ENCODE measurements around the gene BAZ2A. TPM values are rescaled to one million over a fixed set of nuclear protein-coding genes. Genes with fewer than 3 reads are reported as not detected.
A peak's percentile ranks its signal among the peaks of the same experiment; 100 is the strongest.

The BAZ2A gene
- total and polyA plus RNA-seq, 12 donors, result 8.8 to 58.7 (median 42.6) TPM

DNA sequence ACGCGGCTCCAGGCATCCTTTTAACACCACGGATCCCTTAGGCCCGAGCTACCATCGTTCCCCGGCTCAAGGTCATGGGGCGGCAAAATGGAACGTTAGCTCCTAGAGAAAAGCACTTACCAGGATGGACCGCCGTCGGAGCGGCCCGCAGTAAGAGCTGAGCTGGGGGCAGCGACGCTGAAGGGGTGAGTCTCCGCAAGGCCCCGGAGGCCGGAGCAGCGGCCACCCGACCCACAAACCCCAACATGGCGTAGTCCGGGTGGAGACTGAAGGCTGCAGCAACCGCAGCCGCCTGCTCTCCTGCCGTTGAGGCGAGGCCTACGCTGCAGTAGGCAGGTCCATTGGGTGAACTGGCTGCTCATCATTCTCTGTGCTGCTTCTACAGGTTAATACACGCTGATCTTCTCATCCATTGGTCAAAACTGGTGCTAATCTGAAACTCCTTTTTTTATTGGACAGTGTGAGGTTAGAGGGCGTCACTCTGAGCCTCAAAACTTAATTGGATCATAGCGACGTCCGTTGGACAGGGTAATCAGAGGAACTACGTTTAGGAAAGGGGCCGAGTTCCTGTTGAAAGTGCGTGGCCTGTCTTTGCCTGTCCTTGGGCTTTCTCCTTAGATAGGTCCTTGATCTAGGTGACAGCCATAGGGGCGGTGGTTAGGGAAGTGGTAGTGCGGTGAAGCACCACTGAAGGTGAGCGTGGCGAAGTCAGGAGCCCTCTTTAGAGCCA is 15.8 kb upstream of the BAZ2A start, which contains the start of gene ATP5F1B:
Gene ATP5F1B, minus strand, starts transcription at position 268 of the 730 bp plus-strand sequence. Its CDS starts 21 bp downstream, at position 247.
- Histone ChIP-seq H3K27ac (peak within 1 kb of the TSS; percentile 88 to 98 (median 95)), H3K9me3 (no peaks in the 10 kb centered on the region), H3K27me3 (no peaks in the 10 kb centered on the region), H3K36me3 (peaks cover 0 to 40% (median 37%) of the 10 kb centered on the region in 9 donors), H3K4me3 (peak within 1 kb of the TSS; percentile 72 to 96 (median 87)), H3K4me1 (peaks cover 0 to 51% (median 44%) of the 10 kb centered on the region in 9 donors)
- intact Hi-C loops (cut with DNase I), result loop anchor here in 7 of 10 donors (1.0 to 10.0 kb wide), 6 partner anchors 41 to 79 kb away; partner anchors contain the start of genes PTGES3 (in 6 of the 7) and NACA (in 5 of the 7)
- DNase-seq (peak; percentile 91 to 99), ATAC-seq (peak; percentile 97 to 99 (median 98))
- WGBS, 2 donors, result 0 to 4% methylated on average over 39 of the region's 39 CpGs
- TF ChIP-seq, protein P1, sequence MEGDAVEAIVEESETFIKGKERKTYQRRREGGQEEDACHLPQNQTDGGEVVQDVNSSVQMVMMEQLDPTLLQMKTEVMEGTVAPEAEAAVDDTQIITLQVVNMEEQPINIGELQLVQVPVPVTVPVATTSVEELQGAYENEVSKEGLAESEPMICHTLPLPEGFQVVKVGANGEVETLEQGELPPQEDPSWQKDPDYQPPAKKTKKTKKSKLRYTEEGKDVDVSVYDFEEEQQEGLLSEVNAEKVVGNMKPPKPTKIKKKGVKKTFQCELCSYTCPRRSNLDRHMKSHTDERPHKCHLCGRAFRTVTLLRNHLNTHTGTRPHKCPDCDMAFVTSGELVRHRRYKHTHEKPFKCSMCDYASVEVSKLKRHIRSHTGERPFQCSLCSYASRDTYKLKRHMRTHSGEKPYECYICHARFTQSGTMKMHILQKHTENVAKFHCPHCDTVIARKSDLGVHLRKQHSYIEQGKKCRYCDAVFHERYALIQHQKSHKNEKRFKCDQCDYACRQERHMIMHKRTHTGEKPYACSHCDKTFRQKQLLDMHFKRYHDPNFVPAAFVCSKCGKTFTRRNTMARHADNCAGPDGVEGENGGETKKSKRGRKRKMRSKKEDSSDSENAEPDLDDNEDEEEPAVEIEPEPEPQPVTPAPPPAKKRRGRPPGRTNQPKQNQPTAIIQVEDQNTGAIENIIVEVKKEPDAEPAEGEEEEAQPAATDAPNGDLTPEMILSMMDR (IDR thresholded peaks at IDR 0.05), result peak in 1 of 9 donors; percentile 12

DNA sequence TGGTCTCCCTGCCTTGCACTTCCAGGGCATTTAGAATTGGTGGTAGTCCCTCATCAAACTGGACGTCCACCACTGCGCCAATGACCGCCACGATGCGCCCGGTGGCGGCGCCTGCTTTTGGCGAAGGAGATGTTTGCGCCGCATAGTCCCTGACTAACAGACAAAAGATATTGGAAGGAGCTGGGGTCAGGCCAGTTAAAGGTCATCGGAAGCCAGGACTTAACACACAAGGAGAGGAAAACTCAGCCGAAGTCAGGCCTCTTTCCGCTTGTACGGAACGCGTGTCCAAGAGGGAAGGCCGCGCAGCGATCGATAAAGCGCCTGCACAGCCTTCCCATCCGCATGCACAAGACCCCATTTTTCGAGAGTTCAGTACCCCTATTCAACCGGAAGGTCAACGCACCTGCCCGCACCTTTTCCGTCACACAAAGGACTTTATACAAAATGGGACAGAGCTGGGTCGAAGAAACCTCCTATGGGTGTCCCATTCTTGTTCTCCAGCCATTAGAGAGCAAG is 15.1 kb upstream of the BAZ2A start:
- intact Hi-C loops (cut with DNase I), result loop anchor here in 7 of 10 donors (1.0 to 10.0 kb wide), 5 partner anchors 42 to 80 kb away; partner anchors contain the start of genes PTGES3 (in 6 of the 7) and NACA (in 2 of the 7)
- no peaks in the 10 kb centered on the region for H3K27me3 ChIP-seq
- H3K27ac ChIP-seq, result peak overlapping the region; percentile 78 to 98 (median 95)
- H3K4me1 ChIP-seq, result peaks cover 0 to 56% (median 46%) of the 10 kb centered on the region in 9 donors
- H3K9me3 ChIP-seq, result no peaks in the 10 kb centered on the region
- TF ChIP-seq, protein P1 (IDR thresholded peaks at IDR 0.05), result no peak
- peak overlapping the region; percentile 72 to 96 (median 87) for H3K4me3 ChIP-seq
- peaks cover 0 to 46% (median 43%) of the 10 kb centered on the region in 9 donors for H3K36me3 ChIP-seq
- ATAC-seq (peak in 7 of 8 donors; percentile 3 to 46 (median 38)), DNase-seq (peak in 1 of 2 donors; percentile 36)
- 0 to 1% methylated on average over 29 of the region's 29 CpGs for WGBS, 2 donors

DNA sequence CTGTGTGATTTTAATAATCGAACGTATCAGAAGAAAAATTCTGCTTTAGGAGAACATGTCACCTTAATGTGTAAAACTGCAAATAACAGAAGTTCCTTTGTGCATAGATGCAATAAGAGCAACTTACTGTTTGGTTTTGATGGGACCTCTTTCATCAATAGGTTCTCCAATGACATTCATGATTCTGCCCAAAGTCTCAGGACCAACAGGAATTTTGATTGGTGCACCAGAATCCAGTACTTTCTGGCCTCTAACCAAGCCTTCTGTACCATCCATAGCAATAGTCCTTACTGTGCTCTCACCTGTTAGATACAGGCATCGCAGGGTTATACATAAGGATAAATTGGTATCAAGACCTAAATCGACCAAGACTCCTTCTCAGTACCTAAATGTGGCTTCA is 14.5 kb upstream of the BAZ2A start:
- H3K36me3 ChIP-seq, result peaks cover 0 to 52% (median 49%) of the 10 kb centered on the region in 9 donors
- H3K4me1 ChIP-seq, result peaks cover 0 to 62% (median 47%) of the 10 kb centered on the region in 9 donors
- TF ChIP-seq, protein P1 (IDR thresholded peaks at IDR 0.05), result no peak
- ATAC-seq, result no peak
- no peaks in the 10 kb centered on the region for H3K9me3 ChIP-seq
- H3K4me3 ChIP-seq, result peak overlapping the region; percentile 72 to 96 (median 87)
- H3K27ac ChIP-seq, result peak overlapping the region in 9 of 10 donors; percentile 78 to 98 (median 96)
- DNase-seq, result no peak
- no peaks in the 10 kb centered on the region for H3K27me3 ChIP-seq
- intact Hi-C loops (cut with DNase I), result loop anchor here in 7 of 10 donors (1.0 to 10.0 kb wide), 5 partner anchors 43 to 81 kb away; partner anchors contain the start of genes PTGES3 (in 6 of the 7) and NACA (in 2 of the 7)
- 27 to 35% methylated on average over 4 of the region's 4 CpGs for WGBS, 2 donors

DNA sequence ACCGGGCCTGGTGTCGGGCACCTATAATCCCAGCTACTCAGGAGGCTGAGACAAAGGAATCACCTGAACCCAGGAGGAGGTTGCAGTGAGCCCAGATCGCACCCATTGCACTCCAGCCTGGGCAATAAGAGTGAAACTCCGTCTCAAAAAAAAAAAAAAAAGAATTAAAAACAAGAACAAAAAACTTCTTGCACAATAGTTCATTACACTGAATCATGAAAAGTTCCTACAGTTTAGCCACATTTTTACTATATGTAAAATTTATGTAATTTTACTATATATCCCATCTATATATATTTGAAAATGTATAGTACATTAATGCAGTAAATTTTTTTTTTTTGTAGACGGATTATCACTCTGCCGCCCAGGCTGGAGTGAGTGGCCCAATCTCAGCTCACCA is 11.1 kb upstream of the BAZ2A start:
- WGBS, 2 donors, result 75 to 76% methylated on average over 6 of the region's 6 CpGs
- Histone ChIP-seq H3K4me3 (no peak overlapping the region), H3K27ac (no peak overlapping the region), H3K36me3 (peaks cover 0 to 79% (median 74%) of the 10 kb centered on the region in 9 donors), H3K4me1 (peaks cover 0 to 88% (median 59%) of the 10 kb centered on the region in 9 donors), H3K9me3 (no peaks in the 10 kb centered on the region), H3K27me3 (no peaks in the 10 kb centered on the region)
- ATAC-seq (no peak), DNase-seq (no peak)
- TF ChIP-seq, protein P1 (IDR thresholded peaks at IDR 0.05), result no peak
- intact Hi-C loops (cut with DNase I), result loop anchor here in 1 of 10 donors (10.0 kb wide), 1 partner anchor 84 kb away; the partner anchor contains the start of gene NACA
